ENCODE data around the gene GSS.

GRCh38 chr20:34880215-34880850 lies 75.3 kb downstream of the GSS start:
- no peak for TF ChIP-seq POLR2A (IDR thresholded peaks at IDR 0.05)
- TF ChIP-seq CTCF (IDR thresholded peaks at IDR 0.05) = no peak

Data from esophagus squamous epithelium (tissue), 4 donors.